ENCODE results near the gene HSPA14.
"Not testable (repeated sequence)": the region's sequence is repeated elsewhere in the genome, so short reads cannot be mapped to it uniquely, and the experiment has no call there.

The HSPA14 gene, protein sequence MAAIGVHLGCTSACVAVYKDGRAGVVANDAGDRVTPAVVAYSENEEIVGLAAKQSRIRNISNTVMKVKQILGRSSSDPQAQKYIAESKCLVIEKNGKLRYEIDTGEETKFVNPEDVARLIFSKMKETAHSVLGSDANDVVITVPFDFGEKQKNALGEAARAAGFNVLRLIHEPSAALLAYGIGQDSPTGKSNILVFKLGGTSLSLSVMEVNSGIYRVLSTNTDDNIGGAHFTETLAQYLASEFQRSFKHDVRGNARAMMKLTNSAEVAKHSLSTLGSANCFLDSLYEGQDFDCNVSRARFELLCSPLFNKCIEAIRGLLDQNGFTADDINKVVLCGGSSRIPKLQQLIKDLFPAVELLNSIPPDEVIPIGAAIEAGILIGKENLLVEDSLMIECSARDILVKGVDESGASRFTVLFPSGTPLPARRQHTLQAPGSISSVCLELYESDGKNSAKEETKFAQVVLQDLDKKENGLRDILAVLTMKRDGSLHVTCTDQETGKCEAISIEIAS

GRCh38 chr10:14837757-14838581, at the start of gene HSPA14, which contains the start of the genes CDNF and MSANTD7:
Gene HSPA14, plus strand, starts transcription at chr10:14838306. Its CDS starts 97 bp downstream, at chr10:14838403.
Gene CDNF, minus strand, starts transcription at chr10:14838037. Its CDS starts 91 bp downstream, at chr10:14837946.
Gene MSANTD7, plus strand, starts transcription at chr10:14838306. Its CDS starts 3,979 bp downstream, at chr10:14842285.
- DNase-seq (ENCODE audit: low spot score): peak; percentile 100

DNA sequence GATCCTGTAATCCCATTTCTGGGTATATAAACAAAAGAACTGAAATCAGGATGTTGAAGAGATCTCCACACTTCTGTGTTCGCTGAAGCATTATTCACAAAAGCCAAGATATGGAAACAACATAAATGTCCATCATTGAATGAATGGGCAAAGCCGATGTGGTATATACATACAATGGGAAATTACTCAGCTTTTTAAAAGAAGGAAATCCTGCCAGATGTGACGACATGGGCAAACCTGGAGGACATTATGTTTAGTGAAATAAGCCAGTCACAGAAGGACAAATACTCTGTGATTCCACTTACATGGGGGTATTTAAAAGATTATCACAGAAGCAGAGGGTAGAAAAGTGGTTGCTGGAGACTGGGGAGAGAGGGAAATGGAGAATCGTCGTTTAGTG, 39.5 kb upstream of the HSPA14 start:
- no peak for DNase-seq (ENCODE audit: low spot score)

DNA sequence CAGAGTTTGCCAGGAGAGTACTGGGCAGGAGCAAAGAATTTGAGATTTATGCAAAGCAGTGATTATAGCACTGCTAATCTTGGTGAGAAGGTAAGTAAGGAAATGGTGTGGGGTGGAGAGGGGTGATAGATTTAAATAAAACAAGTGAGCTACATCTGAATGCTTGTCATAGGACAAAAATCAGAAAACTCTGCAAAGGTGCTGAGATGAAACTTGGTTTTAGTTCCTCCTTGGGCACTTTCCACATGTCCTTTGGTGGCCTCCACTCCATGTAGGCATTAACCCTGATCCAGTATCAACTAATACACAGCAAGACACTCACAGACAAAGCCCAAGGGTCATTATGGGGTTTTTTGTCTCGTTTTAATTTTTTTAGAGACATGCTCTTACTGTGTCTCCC, 37.7 kb upstream of the HSPA14 start:
- DNase-seq (ENCODE audit: low spot score): no peak

DNA sequence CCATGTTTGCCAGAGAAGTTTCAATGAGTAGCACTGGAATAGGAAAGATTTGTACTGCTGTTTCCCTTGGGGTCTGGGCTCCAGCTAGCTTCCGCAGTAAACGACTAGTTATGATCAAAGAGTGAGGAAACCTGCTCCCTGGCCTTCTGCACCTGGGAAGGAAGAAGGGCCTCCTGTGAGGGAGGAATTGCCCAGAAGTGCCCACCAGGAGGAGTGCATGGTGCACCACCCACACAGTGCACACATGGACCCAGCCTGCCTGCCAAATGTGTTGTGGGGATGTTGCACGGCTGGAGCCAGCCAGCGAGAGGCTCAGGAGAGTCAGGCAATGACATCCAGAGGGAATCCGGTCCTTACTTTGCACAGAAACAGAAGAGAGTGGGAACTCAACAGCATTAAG, 36.4 kb upstream of the HSPA14 start:
- no peak for DNase-seq (ENCODE audit: low spot score)

- no peak for DNase-seq (ENCODE audit: low spot score)
Measured at GRCh38 chr10:14803827-14804226, 34.3 kb upstream of the HSPA14 start.

GRCh38 chr10:14806318-14806717, 31.8 kb upstream of the HSPA14 start:
- no peak for DNase-seq (ENCODE audit: low spot score)

- DNase-seq (ENCODE audit: low spot score): no peak
Measured at GRCh38 chr10:14810969-14811953, 26.8 kb upstream of the HSPA14 start.

DNA sequence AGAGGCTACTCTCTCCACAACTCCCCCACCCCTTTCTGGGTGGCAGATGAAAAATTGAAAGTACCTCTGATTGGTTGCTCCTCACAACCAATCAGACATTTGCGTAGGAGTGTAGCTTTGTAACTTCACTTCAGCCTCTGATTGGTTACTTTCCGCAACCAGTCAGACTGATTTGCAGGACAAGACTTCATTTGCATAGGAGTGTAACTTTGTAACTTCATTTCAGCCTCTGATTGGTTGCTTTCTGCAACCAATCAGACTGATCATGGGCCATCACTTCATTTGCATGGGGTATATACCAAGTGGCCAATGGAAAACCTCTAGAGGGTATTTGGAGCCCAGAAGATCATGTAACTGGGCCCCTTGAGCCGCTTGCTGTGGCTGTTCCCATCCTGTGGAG, 25.8 kb upstream of the HSPA14 start:
- no peak for DNase-seq (ENCODE audit: low spot score)

DNA sequence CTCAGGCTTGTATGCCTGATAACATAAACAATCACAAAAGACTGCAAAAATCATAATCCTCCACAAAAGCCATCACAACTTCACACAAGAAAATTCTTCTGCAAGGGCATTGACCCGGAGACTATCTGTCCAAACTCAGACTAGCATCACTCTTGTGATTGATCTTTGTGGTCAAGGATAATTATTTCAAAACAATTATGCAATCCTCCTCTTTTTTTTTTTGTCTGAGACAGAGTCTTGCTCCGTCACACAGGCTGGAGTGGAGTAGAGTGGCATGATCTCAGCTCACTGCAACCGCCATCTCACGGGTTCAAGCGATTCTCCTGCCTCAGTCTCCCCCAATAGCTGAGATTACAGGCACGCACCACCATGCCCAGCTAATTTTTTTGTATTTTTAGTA, 22.4 kb upstream of the HSPA14 start:
- DNase-seq (ENCODE audit: low spot score): no peak

DNA sequence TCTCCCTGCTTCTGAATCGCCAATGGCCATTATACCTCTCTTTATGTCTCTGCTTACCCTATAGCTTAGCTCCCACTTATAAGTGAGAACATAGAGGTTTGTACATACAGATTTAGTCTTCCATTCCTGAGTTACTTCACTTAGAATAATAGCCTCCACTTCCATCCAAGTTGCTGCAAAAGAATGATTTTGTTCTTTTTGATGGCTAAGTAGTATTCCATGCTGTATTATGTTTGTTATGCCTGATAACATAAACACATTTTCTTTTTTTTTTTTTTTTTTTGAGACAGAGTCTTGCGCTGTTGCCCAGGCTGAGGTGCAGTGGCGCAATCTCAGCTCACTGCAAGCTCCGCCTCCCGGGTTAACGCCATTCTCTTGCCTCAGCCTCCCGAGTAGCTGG, 21.4 kb upstream of the HSPA14 start:
- DNase-seq (ENCODE audit: low spot score): not testable (repeated sequence)

GRCh38 chr10:14820010-14820774, 17.9 kb upstream of the HSPA14 start:
- no peak for DNase-seq (ENCODE audit: low spot score)

GRCh38 chr10:14820775-14821154, 17.3 kb upstream of the HSPA14 start:
- DNase-seq (ENCODE audit: low spot score): no peak

DNA sequence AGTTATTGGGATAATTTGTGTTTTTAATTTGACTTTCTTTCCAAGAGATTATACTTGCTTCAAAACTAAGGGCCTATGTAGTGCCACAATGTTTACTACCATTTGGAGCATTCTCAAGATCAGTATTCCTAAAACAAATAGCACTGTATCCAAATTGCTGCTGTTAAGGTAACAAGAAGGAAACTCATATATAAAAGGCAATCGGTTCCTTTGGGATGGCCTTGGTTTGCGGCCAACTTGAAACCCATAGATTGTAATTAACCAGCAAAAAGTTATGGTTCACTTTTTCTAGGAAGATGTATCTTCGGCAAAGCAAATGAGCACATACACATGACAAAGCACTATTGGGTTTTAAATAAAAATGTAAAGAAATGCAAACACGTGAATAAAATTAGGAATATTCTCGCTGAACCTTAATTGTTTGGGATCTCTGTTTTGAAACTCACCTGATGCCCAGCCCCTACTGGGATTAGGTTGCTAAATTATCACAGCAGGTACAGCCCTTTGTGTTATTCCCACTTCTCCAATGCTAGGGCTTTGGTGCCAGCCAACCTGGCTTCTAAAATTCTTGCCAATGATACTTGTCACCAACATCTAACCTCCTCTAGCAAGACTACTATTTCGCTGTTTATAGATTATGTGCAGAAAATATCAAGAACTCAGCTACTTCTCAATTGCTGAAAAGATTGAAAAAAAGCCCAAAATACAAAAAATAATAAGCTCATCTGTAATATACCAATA, 16.3 kb upstream of the HSPA14 start:
- DNase-seq (ENCODE audit: low spot score): no peak

GRCh38 chr10:14822879-14823755, 15.0 kb upstream of the HSPA14 start:
- peak; percentile 59 for DNase-seq (ENCODE audit: low spot score)

GRCh38 chr10:14823966-14824365, 14.1 kb upstream of the HSPA14 start:
- DNase-seq (ENCODE audit: low spot score): no peak

DNA sequence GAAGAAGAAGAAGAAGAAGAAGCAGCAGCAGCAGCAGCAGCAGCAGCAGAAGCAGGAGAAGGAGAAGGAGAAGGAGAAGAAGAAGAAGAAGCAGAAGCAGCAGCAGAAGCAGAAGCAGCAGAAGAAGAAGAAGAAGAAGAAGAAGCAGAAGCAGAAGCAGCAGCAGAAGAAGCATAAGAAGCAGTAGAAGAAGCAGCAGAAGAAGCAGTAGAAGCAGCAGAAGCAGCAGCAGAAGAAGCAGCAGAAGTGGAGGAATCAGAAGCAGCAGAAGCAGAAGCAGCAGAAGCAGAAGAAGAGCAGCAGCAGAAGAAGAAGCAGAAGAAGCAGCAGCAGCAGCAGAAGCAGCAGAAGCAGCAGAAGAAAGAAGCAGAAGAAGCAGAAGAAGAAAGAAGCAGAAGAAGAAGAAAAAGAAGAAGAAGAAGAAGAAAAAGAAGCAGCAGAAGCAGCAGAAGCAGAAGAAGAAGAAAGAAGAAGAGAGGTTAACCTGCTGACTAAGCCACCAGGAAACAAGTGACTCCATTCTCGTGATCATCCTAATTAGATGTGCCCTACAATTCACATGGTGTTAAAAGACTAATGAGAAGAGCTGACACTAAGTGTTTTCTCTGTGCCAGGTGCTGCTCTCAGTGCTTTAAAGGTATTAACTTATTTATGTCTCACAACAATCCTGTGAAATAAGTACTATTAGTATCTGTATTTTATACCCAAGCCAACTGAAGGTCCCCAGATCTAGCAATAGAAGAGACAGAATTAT, 11.9 kb upstream of the HSPA14 start:
- no peak for DNase-seq (ENCODE audit: low spot score)

GRCh38 chr10:14833106-14833505, 5.0 kb upstream of the HSPA14 start:
- DNase-seq (ENCODE audit: low spot score): no peak

GRCh38 chr10:14836208-14836607, 1.9 kb upstream of the HSPA14 start:
- no peak for DNase-seq (ENCODE audit: low spot score)
